ENCODE results near the gene PRF1.
A peak's percentile ranks its signal among the peaks of the same experiment; 100 is the strongest.
"Not testable (repeated sequence)": the region's sequence is repeated elsewhere in the genome, so short reads cannot be mapped to it uniquely, and the experiment has no call there.

The PRF1 gene

DNA sequence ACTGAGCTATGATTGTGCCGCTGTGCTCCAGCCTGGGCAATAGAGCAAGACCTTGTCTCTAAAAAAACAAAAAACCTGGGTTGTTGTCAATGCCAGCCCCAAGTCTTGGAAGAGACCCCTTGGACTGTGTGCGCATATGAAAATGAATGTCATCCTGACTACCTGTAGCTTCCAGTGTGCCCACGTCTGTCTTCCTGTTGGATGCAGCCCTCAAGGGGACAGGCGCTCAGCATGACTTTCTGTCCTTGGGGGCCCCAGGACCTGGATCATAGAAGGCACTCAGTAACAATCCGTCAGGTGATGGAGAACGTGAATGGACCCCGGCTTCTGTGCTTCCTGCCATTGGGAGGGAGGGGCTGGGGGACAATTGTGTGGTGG is 9.0 kb downstream of the PRF1 start:
- DNase-seq (ENCODE audit: low read depth) = no peak

DNA sequence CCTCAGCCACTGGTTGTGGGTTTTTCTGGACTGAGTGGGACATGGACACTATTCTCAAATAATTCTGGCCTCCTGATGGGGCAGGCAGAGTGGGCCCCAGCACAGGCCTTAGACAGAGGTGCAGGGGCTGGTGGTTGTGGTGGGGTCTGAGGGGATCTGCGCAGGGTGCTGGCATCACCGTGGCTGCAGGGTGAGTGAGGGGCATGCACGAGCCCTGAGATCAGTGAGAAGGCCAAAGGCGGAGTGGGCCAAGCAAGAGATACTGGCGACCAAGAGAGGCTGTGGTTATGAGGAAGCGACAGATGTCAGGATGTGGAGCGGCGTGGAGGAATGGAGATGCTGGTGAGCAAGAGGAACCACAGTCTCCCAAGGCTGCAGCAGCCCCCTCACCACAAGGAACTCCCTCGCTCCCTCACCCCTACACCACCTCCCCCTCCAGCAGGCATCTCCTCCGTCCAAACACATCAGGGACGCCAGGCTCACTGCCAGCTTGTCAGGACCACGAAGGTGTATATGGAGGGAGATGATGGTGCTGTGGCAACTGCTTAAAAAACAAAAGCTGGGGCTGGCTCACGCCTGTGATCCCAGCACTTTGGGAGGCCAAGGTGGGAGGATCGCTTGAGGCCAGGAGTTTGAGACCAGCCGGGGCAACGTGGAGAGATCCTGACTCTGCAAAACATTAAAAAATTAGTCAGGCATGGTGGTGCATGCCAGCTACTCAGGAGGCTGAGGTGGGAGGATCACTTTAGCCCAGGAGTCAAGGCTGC is 9.6 kb downstream of the PRF1 start:
- DNase-seq (ENCODE audit: low read depth) = no peak

DNA sequence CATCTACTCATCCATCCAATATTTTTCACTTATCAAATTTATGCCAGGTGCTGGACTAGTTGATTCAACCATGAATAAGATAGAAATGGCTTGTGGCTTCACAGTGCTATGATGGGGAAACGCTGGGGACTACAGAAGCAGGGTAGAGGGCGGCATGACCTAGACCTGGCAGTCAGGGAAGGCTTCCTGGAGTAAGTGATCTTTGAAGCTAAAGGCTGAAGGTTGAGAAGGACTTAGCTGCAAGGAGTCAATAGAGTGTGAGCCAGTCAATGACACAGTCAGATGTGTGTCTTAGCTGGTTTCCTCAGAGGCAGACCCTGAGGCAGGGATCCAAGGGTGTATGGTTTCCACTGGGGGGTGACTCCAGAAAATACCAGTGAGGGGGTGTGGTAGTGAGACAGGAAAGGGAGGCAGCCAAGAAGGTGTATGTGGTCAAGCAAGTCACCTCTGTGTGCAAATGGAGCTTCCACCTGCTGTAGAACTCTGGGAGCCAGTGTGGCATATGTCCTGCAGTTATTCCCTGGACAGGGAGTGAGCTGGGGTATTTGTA is 10.3 kb downstream of the PRF1 start:
- DNase-seq (ENCODE audit: low read depth) = no peak

DNA sequence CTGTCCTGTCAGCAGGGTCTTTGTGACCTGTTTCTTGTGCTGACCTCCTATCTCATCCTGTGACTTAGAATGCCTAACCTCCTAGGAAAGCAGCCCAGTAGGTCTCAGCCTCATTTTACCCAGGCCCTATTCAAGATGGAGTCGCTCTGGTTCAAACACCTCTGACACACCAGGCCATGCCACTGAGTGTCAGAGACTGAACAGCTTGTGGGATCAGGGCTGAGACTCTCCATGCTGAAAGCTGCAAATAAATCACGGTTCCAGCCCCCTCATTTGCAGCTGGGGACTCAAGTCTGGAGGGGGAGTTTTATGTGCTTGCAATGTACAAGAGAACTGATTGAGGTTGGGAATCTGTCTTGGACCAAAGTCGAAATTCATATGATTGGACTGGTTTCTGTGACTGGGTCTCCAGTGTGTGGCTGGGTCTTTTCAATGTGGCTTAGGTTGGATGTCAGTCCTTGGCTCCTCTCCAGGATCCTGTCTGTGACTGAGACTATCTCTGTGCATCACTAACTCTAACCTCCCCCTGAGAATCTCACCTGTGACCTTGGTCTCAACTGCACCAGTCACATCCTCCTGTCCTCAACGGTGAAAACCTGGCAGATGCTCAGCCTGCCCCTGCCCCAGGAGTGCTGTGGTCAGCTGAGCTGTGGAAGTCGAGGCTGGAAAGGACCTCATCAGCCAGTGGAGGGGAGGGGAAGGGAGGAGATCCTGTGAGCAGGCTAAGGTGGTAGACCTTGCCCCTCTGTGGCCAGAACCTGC is 11.7 kb downstream of the PRF1 start:
- no peak for DNase-seq (ENCODE audit: low read depth)

DNA sequence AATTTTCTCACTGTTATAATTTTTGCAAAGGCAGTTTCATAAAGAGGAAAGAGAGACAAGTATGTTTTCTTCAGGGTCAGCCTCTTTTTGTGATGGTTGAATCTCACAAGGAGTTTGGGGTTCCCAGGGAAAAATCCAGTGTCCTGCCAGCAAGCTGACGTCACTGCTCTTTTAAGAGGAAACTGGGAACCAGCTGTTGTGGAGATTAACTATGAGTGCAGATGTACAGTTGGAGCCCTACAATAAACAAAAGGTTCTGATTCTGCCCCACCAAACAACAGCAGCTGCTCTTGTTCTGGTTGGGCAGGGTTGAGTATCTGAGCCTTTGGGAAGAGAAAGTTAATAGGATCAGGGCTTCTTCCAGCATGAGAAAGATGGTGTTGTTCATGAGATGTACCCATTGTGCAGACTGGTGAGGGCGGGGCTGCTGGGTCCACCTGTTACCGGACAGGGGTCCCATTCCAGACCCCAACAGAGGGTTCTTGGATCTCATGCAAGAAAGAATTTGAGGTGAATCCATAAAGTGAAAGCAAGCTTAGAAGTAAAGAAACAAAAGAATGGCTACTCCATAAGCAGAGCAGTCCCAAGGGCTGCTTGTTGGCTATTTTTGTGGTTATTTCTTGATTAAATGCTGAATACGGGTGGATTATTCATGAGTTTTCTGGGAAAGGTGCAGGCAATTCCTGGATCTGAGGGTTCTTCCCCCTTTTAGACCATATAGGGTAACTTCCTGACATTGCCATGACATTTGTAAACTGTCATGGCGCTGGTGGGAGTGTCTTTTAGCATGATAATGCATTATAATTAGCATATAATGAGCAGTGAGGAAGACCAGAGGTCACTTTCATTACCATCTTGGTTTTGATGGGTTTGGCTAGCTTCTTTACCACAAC is 12.5 kb downstream of the PRF1 start:
- no peak for DNase-seq (ENCODE audit: low read depth)

DNA sequence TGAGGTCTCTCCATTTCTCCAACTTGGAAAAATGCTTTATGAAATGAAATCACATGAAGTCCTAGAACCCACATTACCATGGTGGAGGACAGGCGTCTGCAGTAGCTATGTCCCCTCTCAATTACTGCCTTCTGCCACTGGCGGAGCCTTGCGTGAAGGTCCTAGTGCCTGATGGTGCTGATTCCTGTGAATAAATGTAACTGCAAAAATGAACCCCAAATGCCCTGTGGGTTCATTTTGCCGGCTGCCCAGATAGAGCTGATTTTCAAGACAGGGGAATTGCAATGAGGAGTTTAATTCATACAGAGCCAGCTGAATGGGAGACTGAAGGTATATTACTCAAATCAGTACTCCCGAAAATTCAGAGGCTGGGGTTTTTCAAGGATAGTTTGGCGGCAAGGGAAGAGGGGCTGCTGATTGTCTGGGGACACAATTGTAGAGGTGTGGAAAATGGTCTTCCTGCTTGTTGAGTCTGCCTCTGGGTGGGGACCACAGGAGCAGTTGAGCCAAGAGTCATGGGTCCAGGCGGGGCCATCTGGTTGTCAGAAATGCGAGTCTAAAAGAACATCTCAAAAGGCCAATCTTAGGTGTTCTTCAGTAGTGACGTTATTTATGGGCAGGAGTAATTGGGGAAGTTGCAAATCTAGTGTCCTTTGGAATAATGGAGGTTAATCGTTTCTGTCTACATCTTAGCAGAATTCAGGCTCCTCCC is 13.5 kb downstream of the PRF1 start:
- DNase-seq (ENCODE audit: low read depth) = no peak

DNA sequence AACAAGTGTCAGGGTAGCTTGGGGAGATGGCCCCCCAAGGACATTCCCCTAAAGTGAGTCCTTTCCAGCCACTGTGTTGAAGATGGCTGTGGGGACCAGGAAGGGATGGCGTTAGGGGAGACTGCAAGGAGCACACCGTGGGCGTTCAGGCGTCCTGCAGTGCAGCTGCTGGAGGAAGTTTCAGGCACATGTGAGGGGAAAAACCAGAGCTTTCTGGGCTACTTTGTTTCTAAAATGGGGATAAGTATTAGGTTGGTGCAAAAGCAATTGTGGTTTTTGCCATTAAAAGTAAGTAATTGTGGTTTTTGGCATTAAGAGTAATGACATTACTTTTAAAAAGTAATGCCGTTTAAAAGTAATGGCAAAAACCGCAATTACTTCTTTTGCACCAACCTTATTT is 14.3 kb downstream of the PRF1 start:
- DNase-seq (ENCODE audit: low read depth) = no peak

DNA sequence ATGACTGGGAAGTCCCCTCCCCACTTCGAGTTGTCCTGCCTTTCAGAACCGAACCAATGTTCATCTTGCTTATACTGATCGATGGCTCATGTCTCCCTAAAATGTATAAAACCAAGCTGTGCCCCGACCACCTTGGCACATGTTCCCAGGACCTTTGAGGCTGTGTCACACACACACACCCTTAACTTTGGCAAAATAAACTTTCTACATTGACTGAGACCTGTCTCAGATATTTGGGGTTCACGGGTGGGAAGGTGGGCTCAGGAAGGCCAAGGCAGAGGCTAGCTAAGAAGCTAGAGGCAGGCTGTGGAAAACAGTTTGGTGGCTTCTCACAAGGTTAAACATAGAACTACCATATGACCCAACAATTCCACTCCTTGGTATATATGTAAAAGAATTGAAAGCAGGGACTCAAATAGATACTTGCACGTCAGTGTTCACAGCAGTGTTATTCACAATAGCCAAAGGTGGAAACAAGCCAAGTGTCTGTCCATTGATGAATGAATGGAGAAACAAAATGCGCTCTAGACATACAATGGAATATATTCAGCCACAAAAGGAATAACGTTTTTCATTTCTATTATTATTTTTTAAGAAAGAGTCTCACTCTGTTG is 15.4 kb downstream of the PRF1 start:
- DNase-seq (ENCODE audit: low read depth) = no peak

DNA sequence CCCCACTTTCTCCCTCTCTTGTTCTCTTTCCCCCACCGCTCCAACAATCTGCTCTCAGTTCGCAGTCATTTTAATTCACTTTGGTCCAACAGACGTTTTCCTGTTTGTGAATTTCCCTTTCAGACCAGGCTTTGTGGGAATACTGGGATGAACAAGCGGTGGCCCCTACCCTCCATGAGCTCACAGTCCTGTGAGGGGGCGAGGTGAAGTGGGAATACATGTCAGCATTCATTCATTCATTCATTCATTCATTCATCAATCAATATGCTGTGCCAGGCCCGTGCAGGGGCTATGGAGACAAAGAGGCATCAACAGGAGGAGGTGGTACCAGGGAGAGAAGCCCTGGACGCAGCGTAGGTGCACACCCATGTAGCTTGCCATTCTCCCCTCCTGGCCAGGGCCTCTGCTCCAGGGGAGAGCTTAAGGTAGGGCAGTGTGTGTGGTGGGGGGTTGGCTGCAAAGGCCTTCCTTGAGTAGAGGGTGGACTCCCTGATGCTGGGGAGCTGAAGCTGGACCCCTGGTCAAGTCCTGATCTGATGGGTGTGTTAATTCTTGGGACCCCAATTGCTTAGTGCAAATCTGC is 16.1 kb downstream of the PRF1 start:
- DNase-seq (ENCODE audit: low read depth) = no peak

DNA sequence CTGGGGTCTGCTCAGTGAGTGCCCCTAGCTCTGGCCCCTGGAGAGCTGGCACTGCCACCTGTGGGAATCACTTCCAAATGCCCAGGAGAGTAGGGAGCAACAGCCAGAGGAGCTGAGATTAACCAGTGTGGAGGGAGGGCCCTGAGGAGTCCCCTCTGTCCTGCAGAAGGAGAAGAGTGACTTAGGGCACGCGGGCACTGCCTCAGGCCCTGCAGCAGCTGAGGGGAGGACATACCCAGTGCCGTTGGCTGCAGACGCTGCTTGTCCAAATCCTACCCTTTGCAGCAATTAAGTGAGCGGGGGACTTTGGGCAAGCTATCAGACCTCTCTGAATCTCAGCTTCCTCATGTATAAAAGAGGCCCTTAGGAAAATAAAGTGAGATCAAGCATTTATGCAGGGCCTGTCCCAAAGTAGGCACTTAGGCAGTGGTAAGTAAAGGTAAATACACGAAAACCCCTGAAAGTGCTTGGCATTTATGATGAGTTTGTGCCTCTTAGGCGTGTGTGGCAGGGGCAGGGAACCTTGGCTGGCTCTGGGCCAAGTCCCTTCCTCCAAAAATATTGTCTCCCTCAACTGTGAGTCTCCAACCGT is 16.9 kb downstream of the PRF1 start:
- DNase-seq (ENCODE audit: low read depth) = no peak

DNA sequence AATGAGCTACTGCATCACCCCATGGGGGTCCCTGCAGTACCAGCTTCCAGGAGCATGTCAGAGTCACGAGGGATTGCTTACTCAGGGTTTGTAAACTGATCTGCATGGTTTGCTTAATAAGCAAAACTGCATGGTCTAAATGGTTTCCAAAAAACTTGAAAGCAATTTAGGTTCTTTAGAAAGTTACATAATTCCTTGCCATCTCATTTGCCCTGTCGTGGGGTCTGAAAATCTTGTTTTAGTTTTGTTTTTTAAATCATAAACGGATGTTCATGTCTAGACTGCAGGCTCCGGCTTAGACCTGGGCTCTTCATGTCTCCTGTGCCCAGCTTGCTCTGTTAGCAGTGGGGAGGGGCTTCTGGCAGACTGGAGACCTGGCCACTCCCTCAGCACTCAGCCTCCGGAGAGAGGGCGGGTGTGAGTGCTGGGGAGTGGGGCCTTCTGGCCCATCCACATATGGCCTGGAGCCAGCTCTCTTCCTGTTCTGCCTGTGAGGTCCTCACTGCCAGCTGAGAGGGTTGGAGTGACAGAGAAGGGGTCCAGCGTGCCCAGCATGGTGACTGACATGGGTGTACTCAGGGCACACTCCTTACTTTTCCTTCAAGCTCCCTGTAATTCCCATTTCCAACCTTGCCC is 17.5 kb downstream of the PRF1 start:
- DNase-seq (ENCODE audit: low read depth) = no peak

DNA sequence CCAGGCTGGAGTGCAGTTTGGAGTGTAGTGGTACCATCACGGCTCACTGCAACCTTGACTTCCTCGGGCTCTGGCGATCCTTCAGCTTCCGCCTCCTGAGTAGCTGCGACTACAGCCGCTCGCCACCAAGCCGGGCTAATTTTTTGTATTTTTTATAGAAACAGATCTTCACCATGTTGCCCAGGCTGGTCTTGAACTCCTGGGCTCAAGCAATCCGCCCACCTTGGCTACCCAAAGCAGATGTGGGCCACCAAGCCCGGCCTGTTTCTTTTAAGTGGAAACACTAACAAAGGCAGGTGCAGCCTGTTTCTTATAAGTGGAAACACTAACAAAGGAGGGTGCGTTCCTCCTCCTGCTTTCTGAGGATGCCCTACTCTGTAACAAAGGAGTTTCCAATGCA is 18.2 kb downstream of the PRF1 start:
- no peak for DNase-seq (ENCODE audit: low read depth)

DNA sequence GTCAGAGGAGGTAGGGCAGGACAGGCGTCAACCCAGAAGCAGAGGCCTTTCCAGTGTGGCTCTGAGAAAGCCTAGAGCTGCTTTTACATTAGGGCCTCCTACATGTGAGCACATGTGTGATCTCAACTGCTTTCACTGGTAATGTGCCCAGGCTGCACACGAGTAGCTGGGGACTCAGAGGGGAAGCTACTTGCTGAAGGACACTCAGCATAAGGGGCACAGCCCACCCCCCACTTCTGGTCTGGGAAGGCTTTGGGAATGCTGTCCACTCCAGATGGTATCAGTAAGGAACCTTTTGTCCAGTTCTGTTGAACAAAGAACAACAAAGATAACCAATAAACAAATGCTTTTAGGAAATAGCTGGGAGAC is 18.9 kb downstream of the PRF1 start:
- DNase-seq (ENCODE audit: low read depth) = no peak

DNA sequence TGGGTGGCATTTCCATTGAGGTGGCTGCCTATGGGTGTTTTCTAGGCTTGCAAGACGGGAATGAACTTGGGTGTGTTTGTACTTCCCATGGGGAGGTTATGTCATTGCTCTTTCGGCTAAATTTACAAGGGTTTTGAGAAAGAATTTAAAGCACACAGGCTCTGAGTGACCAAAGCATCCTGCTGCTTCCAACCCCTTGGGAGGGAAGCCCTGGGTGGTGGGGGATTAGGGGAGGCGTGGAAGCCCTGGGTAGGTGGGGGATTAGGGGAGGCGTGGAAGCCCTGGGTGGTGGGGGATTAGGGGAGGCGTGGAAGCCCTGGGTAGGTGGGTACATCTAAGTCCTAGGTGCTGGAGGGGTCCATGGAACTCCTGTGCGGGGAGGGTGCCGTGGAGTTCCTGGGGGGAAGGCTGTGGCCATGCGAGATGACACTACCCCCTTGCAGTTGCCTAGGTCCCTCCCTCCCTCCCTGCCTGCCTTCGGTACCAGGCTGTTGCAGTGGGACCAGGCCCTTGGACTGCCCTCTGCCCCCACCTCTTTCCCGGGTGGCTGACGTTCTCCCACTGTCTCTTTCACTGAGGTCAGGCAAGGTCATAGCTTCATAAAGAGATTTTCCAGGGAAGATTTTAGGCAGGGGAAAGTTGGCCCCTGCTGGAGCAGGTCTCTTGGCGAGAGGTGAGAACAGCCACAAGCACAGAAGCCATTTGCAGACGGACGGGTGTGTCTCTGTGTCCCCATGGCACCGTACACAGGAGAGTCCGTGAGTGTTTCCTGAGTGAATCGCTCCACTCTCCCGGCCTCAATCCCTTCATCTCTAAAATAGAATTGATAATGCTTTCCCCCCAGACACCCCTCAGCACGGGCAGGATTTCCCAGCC is 19.5 kb downstream of the PRF1 start:
- DNase-seq (ENCODE audit: low read depth) = no peak

DNA sequence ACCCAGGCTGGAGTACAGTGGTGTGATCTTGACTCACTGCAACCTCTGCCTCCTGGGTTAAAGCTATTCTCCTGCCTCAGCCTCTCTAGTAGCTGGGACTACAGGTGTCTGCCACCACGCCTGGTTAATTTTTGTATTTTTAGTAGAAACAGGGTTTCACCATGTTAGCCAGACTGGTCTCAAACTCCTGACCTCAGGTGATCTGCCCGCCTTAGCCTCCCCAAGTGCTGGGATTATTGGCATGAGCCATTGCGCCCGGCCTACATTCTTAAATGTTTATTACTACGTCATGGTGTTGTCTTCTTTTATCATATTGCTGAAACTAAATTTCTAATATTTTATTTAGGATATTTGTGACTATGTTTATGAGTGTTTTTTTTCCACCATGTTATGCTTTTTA is 21.4 kb downstream of the PRF1 start:
- DNase-seq (ENCODE audit: low read depth) = not testable (repeated sequence)

DNA sequence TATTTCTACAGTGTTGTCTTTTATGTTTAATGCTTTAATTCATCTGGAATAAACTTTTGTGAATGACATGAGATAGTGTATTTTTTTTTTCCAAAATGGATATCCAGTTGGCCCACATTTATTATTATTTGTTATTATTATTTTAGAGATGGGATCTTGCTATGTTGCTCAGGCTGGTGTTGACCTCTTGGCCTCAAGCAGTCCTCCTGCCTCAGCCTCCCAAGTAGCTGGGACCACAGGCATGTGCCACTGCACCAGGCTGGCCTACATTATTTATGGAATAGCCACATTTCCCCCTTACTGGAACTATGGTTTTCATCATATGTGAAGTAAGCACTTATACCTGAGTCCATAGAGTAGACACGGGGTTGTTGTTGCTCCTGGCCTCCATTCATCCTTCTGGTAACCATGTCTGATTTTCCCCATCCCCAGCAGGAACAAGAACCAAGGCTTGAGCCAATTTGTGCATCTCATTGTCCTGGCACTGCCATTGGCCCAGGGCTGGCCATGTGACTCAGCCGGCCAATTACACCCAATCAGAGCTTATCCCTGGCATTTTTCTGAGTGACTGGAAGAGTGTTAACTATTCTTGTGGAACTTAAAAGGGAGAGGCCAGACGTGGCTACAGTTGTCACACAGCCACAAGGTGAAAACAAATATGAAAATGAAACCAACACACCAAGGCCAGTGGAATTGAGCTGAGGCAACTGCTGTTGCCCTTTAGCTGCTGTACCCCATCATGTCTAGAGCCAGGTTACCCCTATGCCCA is 23.1 kb downstream of the PRF1 start:
- no peak for DNase-seq (ENCODE audit: low read depth)

DNA sequence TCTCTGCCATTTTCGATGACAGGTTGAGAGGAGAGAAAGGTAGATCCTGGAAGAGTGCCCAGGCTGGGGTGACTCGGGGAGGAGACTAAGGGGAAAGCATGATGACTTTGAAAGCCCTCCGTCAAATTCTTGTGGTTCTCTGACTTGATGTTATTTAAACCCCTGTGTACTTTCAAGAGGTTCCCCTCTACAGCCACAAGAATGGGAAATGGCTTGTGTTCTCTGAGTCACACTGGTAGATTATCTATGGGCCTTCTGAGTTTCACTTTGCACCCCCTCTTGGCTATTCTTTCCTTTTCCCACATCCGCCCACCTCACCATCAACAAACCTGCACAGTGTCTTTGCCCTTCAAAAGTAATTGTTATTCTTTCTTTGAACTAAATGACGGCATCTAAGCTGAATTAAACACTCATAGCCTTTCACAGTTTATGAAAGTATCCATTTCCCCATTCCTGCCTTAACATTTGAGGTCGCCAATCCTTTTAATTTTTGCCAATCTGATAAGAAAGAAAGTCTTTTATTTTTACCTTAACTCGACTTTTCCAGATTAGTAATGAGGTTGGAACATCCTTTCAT is 24.1 kb downstream of the PRF1 start:
- DNase-seq (ENCODE audit: low read depth) = peak; percentile 63

Data from stimulated activated CD8-positive, alpha-beta memory T cell treated with anti-CD3 and anti-CD28 coated beads, Interleukin-12 subunit alpha, Interleukin-12 subunit beta, amount 100 ng/mL, for 1 hour (primary cell).